Kidney epithelial cell (primary cell): ENCODE data around the gene DBNDD1. TPM values are rescaled to one million over a fixed set of nuclear protein-coding genes. Genes with fewer than 3 reads are reported as not detected.

Source experiments
- DNase-seq: peaks from one replicate; pipeline ENCODE4 v3.0.0-alpha.2; 2010; ENCODE audit warnings: low read depth
- H3K27me3 ChIP-seq: 2 replicates; pipeline ENCODE4 v1.6.0; 2011; ENCODE audit warnings: low read length; ENCODE audit not compliant: control insufficient read depth, insufficient read depth
- H3K36me3 ChIP-seq: 2 replicates; pipeline ENCODE4 v1.5.1; 2011; ENCODE audit warnings: low read length; ENCODE audit not compliant: control insufficient read depth, insufficient read depth
- H3K4me3 ChIP-seq: 2 replicates; pipeline ENCODE4 v1.5.1; 2011; ENCODE audit warnings: low read depth, mild to moderate bottlenecking, control low read depth, low read length
- total RNA-seq: library from RNA; depleted of rRNA; stranded (reverse); fragments of >200 nt; gene quantifications from 2 replicates; pipeline ENCODE4 v1.2.3, GENCODE V29; 2015
- TF ChIP-seq, protein P1 (sequence below): IDR thresholded peaks from 2 replicates; pipeline ENCODE4 v1.5.1; 2011; ENCODE audit warnings: mild to moderate bottlenecking, moderate library complexity, low read length, control low read depth, inconsistent platforms; ENCODE audit not compliant: insufficient read depth, poor library complexity, severe bottlenecking

The DBNDD1 gene
- total RNA-seq, 1 donor from 2014 or later: 27.2 TPM

DNA sequence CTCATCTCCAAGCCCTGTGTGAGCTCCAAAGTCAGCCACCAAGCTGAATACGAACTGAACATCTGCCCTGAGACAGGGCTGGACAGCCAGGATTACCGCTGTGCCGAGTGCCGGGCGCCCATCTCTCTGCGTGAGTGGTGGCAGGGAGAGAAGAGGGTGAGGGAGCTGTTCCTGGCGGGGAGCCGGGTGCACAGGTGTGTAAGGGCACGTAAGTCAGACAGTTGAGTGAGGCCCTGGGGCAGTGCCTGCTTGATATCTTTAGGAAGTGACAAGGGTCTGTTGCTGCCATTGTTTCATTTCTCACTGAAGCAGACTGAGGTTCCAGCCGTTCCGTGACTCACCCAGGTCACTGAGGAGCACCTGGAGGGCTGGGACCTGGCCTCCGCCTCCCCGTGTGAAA lies 58.3 kb downstream of the DBNDD1 start:
- no peak for DNase-seq
- H3K27me3 ChIP-seq: no peaks in the 10 kb centered on the region
- TF ChIP-seq, protein P1, sequence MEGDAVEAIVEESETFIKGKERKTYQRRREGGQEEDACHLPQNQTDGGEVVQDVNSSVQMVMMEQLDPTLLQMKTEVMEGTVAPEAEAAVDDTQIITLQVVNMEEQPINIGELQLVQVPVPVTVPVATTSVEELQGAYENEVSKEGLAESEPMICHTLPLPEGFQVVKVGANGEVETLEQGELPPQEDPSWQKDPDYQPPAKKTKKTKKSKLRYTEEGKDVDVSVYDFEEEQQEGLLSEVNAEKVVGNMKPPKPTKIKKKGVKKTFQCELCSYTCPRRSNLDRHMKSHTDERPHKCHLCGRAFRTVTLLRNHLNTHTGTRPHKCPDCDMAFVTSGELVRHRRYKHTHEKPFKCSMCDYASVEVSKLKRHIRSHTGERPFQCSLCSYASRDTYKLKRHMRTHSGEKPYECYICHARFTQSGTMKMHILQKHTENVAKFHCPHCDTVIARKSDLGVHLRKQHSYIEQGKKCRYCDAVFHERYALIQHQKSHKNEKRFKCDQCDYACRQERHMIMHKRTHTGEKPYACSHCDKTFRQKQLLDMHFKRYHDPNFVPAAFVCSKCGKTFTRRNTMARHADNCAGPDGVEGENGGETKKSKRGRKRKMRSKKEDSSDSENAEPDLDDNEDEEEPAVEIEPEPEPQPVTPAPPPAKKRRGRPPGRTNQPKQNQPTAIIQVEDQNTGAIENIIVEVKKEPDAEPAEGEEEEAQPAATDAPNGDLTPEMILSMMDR: no peak
- no peak overlapping the region for H3K4me3 ChIP-seq
- H3K36me3 ChIP-seq: peaks cover 1% of the 10 kb centered on the region

DNA sequence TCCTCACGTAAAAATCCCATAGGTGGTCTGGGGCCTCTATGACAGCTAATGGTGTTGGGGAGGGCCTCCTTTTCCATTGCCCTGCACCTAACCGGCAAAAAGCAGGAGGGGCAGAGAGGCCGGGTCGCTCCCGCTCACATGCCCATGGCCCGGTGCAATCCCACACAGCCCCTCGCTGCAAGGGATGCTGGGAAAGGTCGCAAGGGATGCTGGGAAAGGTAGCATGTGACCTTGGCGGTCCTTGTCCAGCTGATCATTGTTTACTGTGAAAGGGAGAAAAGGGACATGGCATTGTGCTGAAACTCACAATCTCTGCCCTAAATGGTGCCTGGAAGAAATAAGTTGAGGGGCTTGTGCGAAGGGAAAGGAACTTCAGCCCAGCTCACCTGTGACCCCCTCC lies 60.7 kb downstream of the DBNDD1 start:
- peaks cover 1% of the 10 kb centered on the region for H3K36me3 ChIP-seq
- DNase-seq: no peak
- H3K4me3 ChIP-seq: no peak overlapping the region
- TF ChIP-seq, protein P1: no peak
- no peaks in the 10 kb centered on the region for H3K27me3 ChIP-seq

GRCh38 chr16:89958068-89958467 lies 61.2 kb downstream of the DBNDD1 start:
- Histone ChIP-seq H3K27me3 (no peaks in the 10 kb centered on the region), H3K4me3 (no peak overlapping the region), H3K36me3 (peaks cover 1% of the 10 kb centered on the region)
- TF ChIP-seq, protein P1: no peak
- no peak for DNase-seq

DNA sequence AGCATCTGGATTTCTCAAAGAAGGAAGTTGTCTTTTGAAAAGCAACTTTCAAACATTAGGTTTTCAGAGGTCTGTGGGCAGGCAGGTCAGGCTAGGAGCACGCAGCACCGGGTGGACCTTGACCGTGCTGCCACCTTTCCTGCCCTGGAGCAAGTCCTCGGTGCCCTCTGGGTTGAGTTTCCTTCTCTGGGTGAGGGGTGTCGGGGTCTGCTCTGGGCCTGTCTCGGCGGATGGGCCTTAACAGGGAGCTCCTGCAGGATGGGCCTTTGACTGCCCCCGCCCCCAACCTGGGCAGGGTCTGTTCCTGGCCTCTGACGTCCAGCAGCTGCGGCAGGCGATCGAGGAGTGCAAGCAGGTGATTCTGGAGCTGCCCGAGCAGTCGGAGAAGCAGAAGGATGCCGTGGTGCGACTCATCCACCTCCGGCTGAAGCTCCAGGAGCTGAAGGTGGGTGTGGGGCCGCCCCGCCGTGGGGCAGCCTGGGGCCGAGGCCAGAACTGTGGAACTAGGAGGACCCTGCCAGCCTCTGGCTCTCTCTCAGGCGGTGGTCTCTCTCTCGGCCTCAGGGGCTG lies 62.0 kb downstream of the DBNDD1 start:
- peaks cover 1% of the 10 kb centered on the region for H3K36me3 ChIP-seq
- no peak overlapping the region for H3K4me3 ChIP-seq
- TF ChIP-seq, protein P1: no peak
- DNase-seq: no peak
- no peaks in the 10 kb centered on the region for H3K27me3 ChIP-seq

DNA sequence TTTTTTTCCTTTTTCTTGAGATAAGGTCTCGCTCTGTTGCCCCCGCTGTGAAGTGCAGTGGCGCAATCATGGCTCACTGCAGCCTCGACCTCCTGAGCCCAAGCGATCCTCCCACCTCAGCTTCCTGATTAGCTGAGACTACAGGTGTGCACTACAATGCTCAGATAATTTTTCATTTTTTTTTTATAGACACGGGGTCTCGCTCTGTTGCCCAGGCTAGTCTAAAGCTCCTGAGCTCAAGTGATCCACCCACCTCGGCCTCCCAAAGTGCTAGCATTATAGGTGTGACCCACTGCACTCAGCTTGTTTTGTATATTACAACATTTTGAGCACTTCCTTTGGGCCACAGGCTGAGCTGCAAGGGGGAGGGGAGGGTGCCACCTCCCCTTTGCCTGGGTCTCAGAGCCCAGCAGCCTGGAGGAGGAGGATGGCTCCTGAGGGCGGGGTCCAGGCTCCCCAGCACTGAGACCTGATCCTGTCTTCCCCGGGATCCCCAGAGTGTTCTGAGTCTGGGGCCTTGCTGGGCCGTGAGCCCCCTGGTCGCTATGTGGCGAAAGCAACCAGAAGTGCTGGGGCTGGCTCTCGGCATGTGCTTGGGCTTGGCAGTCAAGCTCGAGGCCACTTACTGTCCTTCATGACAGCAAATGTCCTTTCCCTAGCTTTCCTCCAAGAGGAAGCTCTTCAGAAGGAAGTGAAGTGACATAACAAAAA lies 62.6 kb downstream of the DBNDD1 start:
- H3K27me3 ChIP-seq: no peaks in the 10 kb centered on the region
- DNase-seq: no peak
- TF ChIP-seq, protein P1: no peak
- H3K36me3 ChIP-seq: peaks cover 1% of the 10 kb centered on the region
- H3K4me3 ChIP-seq: no peak overlapping the region

- Histone ChIP-seq H3K36me3 (peaks cover 1% of the 10 kb centered on the region), H3K27me3 (no peaks in the 10 kb centered on the region), H3K4me3 (no peak overlapping the region)
- TF ChIP-seq, protein P1: no peak
- DNase-seq: no peak
Observed at GRCh38 chr16:89955001-89955685, 64.1 kb downstream of the DBNDD1 start.
